Loucy (cell line): ENCODE results near the gene LRIG1.

ENCODE experiments used
- CTCF ChIP-seq: fragments of 200-600 bp; sonication (generic); conservative IDR thresholded peaks from 2 replicates; pipeline ENCODE4 v1.5.1; 2014; ENCODE audit warnings: mild to moderate bottlenecking, antibody characterized with exemption, low read length
- EZH2phosphoT487 ChIP-seq: fragments of 200-600 bp; IDR thresholded peaks from 2 replicates; pipeline ENCODE4 v1.6.1; 2018; ENCODE audit warnings: antibody characterized with exemption, mild to moderate bottlenecking, moderate library complexity, borderline replicate concordance

GRCh38 chr3:66520724-66521123 is 19.9 kb upstream of the LRIG1 start:
- no peak for TF ChIP-seq CTCF
- no peak for TF ChIP-seq EZH2phosphoT487
